Activated CD4-positive, alpha-beta T cell treated with anti-CD3 and anti-CD28 coated beads, Interleukin-2, amount 50 U/mL, for 24 hours (primary cell): ENCODE data around the gene PCDHGA10.
"Not testable (repeated sequence)": the region's sequence is repeated elsewhere in the genome, so short reads cannot be mapped to it uniquely, and the experiment has no call there.

Experiments used
- DNase-seq, 2 donors: peaks; one replicate each; pipeline ENCODE4 v3.0.0-alpha.2; 2020; ENCODE audit warnings: low read depth in 1 of 2, low spot score in 1 of 2

Gene PCDHGA10

DNA sequence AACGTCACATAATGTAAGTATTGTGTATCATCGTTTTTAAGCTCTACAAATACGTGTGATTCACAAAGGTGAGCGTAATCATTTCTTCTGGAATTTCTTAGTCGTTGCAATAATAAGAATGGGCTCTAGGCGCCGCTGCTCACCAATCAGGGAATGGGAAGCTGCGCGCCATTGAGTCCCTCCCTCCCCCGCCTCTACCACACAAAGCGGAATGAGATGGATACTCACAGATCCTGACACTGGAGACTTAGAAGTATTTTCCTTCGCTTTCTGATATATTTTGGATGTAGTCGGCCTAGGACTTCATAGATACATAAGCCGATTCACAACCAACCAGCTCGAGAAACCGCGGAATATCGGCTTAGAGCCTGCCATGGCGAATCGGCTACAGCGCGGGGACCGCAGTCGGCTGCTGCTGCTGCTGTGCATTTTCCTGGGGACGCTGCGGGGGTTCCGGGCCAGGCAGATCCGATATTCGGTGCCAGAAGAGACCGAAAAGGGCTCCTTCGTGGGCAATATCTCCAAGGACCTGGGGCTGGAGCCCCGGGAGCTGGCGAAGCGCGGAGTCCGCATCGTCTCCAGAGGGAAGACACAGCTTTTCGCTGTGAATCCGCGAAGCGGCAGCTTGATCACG lies 8.2 kb downstream of the PCDHGA10 start, which contains the start of gene PCDHGA11:
PCDHGA11 (plus strand) TSS at position 197 of the 634 bp plus-strand sequence; CDS start at position 374, 177 bp downstream.
- peak in 1 of 2 donors; percentile 40 for DNase-seq

DNA sequence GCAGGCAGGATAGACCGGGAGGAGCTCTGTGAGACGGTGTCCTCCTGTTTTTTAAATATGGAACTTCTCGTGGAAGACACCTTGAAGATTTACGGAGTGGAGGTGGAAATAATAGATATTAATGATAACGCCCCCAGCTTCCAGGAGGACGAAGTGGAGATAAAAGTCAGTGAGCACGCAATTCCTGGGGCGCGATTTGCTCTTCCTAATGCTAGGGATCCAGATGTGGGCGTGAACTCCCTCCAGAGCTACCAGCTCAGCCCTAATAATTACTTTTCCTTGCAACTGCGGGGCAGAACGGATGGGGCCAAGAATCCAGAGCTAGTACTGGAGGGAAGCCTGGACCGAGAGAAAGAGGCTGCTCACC lies 8.7 kb downstream of the PCDHGA10 start:
- DNase-seq, result no peak

DNA sequence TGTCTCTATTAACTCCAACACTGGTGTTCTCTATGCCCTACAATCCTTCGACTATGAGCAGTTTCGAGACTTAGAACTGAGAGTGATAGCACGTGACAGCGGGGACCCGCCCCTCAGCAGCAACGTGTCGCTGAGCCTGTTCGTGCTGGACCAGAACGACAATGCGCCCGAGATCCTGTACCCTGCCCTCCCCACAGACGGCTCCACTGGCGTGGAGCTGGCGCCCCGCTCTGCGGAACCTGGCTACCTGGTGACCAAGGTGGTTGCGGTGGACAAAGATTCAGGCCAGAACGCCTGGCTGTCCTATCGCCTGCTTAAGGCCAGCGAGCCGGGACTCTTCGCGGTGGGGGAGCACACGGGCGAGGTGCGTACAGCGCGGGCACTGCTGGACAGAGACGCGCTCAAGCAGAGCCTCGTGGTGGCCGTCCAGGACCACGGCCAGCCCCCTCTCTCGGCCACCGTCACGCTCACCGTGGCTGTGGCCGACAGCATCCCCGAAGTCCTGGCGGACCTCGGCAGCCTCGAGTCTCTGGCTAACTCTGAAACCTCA lies 10.0 kb downstream of the PCDHGA10 start:
- no peak for DNase-seq

DNA sequence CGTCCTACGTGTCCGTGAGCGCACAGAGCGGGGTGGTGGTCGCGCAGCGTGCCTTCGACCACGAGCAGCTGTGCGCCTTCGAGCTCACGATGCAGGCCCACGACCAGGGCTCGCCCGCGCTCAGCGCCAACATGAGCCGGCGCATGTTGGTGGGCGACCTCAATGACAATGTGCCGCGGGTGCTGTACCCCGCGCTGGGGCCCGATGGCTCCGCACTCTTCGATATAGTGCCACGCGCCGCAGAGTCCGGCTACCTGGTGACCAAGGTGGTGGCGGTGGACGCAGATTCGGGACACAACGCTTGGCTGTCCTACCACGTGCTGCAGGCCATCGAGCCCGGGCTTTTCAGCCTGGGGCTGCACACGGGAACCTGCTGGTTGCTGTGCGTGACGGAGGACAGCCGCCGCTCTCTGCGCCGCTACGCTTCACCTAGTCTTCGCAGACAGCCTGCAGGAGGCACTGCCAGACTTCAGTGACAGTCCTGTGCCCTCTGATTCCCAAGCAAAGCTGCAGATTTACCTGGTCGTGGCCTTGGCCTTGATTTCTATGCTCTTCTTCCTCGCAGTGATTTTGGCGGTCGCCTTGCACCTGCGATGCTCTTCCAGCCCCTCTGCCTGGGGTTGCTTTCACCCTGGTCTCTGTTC lies 15.1 kb downstream of the PCDHGA10 start:
- DNase-seq, result no peak

DNA sequence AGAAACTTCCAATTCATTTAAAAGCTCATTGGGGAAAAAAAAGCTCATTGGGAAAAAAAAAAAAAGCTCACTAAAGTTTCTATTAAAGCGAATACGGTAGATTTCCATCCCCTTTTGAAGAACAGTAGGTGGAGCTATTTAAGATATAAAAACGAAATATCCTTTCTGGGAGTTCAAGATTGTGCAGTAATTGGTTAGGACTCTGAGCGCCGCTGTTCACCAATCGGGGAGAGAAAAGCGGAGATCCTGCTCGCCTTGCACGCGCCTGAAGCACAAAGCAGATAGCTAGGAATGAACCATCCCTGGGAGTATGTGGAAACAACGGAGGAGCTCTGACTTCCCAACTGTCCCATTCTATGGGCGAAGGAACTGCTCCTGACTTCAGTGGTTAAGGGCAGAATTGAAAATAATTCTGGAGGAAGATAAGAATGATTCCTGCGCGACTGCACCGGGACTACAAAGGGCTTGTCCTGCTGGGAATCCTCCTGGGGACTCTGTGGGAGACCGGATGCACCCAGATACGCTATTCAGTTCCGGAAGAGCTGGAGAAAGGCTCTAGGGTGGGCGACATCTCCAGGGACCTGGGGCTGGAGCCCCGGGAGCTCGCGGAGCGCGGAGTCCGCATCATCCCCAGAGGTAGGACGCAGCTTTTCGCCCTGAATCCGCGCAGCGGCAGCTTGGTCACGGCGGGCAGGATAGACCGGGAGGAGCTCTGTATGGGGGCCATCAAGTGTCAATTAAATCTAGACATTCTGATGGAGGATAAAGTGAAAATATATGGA lies 17.7 kb downstream of the PCDHGA10 start, which contains the start of gene PCDHGA12:
PCDHGA12 (plus strand) TSS at position 176 of the 782 bp plus-strand sequence; CDS start at position 429, 253 bp downstream.
- DNase-seq, result no peak

DNA sequence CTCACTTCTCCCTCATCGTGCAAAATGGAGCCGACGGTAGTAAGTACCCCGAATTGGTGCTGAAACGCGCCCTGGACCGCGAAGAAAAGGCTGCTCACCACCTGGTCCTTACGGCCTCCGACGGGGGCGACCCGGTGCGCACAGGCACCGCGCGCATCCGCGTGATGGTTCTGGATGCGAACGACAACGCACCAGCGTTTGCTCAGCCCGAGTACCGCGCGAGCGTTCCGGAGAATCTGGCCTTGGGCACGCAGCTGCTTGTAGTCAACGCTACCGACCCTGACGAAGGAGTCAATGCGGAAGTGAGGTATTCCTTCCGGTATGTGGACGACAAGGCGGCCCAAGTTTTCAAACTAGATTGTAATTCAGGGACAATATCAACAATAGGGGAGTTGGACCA lies 18.5 kb downstream of the PCDHGA10 start:
- no peak for DNase-seq

DNA sequence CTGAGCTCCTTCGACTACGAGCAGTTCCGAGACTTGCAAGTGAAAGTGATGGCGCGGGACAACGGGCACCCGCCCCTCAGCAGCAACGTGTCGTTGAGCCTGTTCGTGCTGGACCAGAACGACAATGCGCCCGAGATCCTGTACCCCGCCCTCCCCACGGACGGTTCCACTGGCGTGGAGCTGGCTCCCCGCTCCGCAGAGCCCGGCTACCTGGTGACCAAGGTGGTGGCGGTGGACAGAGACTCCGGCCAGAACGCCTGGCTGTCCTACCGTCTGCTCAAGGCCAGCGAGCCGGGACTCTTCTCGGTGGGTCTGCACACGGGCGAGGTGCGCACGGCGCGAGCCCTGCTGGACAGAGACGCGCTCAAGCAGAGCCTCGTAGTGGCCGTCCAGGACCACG lies 19.5 kb downstream of the PCDHGA10 start:
- DNase-seq, result not testable (repeated sequence)

DNA sequence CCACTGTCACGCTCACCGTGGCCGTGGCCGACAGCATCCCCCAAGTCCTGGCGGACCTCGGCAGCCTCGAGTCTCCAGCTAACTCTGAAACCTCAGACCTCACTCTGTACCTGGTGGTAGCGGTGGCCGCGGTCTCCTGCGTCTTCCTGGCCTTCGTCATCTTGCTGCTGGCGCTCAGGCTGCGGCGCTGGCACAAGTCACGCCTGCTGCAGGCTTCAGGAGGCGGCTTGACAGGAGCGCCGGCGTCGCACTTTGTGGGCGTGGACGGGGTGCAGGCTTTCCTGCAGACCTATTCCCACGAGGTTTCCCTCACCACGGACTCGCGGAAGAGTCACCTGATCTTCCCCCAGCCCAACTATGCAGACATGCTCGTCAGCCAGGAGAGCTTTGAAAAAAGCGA lies 19.9 kb downstream of the PCDHGA10 start:
- not testable (repeated sequence) for DNase-seq

DNA sequence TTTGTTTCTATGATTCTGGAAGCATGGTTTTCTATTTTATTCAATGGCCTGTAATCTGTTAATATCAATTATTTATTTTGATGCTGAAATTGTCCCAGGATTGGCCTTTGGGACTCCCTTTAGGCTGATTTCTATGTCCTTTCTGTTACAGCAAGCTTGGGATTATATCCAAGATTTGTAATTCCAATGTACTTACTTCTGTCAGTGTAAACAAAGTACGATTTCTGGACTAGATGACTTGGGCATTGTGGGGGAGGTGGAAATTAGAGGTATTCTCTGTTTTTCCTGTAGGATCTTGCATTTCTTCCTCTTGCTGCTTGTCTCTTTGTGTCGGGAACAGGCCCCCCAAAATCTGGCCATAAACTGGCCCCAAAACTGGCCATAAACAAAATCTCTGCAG lies 21.2 kb downstream of the PCDHGA10 start:
- DNase-seq, result no peak

DNA sequence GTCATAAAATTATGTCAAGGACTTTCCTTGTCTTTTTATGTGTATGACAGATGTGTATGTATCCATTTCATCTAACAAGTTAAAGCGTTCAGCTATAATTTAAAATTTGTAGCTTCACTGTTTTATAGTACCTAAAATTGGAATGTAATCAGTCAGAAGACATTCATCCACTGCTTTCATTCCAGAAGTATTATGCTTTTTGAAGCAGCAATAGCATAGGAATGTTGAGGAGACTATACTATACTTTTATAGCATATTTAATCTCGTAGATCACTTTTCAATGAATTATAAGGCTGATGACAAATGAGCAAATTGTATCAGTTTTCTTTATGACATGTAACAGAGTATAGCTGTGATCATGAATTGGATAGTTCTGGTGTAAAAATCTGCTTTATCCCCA lies 24.4 kb downstream of the PCDHGA10 start:
- no peak for DNase-seq

DNA sequence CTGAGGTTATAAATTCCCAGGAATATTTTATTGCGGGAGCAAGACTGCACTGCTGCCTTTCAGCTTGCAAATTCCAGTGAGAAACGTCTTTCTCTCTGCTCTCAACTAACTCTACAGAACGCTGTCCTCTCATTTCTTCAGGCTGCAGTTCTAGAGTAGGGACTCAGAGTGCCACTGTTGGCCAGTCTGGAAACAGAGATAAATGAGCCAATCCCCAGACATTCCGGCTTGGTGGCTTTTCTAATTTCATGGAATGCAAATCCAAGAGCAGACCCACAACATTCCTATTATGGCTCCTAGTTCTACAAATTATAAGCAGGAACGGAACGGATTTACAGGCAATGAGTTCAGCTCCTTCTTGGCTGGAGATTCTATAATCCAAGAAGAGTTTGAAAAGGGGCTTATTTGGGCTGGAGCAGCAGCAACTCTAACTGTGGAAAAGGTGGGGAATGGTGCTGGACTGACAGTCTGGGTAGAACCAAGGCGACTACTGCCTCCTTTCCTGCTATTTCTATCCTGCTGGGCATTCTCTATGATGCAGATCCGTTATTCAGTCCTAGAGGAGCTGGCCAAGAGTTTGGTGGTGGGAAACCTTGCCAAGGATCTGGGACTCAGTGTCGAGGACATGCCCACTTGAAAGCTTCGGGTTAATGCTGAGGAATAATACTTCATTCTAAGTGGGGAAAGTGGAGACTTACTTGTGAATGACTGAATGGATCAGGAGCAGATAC lies 26.8 kb downstream of the PCDHGA10 start:
- no peak for DNase-seq

DNA sequence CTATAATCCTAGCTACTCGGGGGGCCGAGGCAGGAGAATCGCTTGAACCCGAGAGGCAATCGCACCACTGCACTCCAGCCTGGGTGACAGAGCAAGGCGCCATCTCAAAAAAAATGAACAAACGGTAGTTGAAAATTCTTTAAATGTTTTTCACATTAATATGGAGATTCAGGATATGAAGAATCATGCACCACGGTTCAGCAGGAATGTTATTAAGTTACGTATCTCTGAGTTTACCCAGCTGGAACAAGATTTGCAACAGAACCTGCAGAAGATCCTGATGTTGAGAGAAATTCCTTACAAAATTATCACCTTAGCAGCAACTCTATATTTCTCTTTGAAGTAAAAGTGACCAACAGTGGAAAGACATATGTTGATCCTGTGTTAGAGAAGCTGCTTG lies 27.6 kb downstream of the PCDHGA10 start:
- DNase-seq, result no peak

DNA sequence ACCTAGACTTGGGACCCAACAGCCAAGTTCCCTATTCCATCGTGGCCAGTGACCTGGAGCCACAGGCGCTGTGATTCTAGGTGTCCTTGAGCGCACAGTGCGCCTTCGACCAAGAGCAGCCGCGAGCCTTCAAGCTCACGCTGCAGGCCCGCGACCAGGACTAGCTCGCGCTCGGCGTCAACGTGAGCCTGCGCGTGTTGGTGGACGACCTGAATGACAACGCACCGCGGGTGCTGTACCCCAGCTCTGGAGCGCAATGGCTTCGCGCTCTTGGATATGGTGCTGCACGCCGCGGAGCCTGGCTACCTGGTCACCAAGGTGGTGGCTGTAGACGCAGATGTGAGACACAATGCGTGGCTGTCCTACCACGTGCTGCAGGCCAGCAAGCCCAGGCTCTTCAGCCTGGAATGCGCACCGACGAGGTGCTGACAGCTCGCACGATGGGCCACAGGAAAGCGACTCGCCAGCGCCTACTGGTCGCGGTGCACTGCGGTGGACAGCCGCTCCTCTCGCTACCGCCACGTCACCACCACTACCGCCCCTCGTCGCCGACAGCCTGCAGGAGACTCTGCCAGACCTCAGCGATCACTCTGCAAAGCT lies 28.9 kb downstream of the PCDHGA10 start:
- DNase-seq, result no peak

DNA sequence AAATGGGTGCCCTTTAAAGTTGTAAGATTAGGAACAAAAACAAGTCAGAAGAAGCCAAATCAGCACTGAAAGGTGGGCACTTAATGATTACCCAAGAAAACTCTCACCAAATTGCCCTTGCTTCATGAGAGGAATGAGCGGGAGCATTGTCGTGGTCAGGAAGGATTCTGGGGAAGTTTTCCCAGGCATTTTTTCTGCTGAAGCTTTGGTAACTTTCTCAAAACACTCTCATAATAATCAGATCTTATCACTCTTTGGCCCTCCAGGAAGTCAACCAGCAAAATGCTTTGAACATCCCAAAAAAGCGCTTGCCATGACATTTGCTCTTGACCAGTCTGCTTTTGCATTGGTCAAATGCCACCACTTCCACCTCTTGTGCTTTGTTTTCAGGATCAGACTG lies 52.6 kb downstream of the PCDHGA10 start:
- no peak for DNase-seq
